H9 (cell line): ENCODE results near the gene GPR45. TPM values are rescaled to one million over a fixed set of nuclear protein-coding genes. Genes with fewer than 3 reads are reported as not detected.

Experiments
- DNase-seq: peaks from one replicate; pipeline ENCODE4 v3.0.0-alpha.2; 2017
- H2AFZ ChIP-seq: one replicate; pipeline ENCODE4 v1.6.1; 2013; ENCODE audit warnings: mild to moderate bottlenecking, low read length, control low read depth, moderate library complexity
- H2AK5ac ChIP-seq: 2 replicates; pipeline ENCODE4 v1.6.1; 2013; ENCODE audit warnings: low read length, control low read depth, mixed read lengths; ENCODE audit not compliant: insufficient read length
- H2BK120ac ChIP-seq: one replicate; pipeline ENCODE4 v1.6.1; 2013; ENCODE audit warnings: low read depth, mild to moderate bottlenecking, low read length, control low read depth, inconsistent platforms; ENCODE audit not compliant: poor library complexity, severe bottlenecking
- H2BK12ac ChIP-seq: 2 replicates; pipeline ENCODE4 v1.6.1; 2013; ENCODE audit warnings: low read length, control low read depth, mixed read lengths, low read depth; ENCODE audit not compliant: insufficient read length
- H2BK15ac ChIP-seq: 2 replicates; pipeline ENCODE4 v1.6.1; 2013; ENCODE audit warnings: low read depth, low read length, control low read depth
- H2BK20ac ChIP-seq: one replicate; pipeline ENCODE4 v1.6.1; 2013; ENCODE audit warnings: low read depth, mild to moderate bottlenecking, low read length, control low read depth, inconsistent platforms; ENCODE audit not compliant: poor library complexity, severe bottlenecking
- H2BK5ac ChIP-seq: 2 replicates; pipeline ENCODE4 v1.6.1; 2013; ENCODE audit warnings: low read length, control low read depth, mixed read lengths; ENCODE audit not compliant: insufficient read length
- H3K14ac ChIP-seq: 2 replicates; pipeline ENCODE4 v1.6.1; 2013; ENCODE audit warnings: low read length, control low read depth; ENCODE audit not compliant: insufficient read depth
- H3K18ac ChIP-seq: 2 replicates; pipeline ENCODE4 v1.6.1; 2013; ENCODE audit warnings: low read depth, mild to moderate bottlenecking, mixed read lengths, low read length, control low read depth; ENCODE audit not compliant: insufficient read length
- H3K23ac ChIP-seq: 2 replicates; pipeline ENCODE4 v1.6.1; 2013; ENCODE audit warnings: low read length, control low read depth, mixed read lengths, low read depth; ENCODE audit not compliant: insufficient read length
- H3K23me2 ChIP-seq: 2 replicates; pipeline ENCODE4 v1.6.1; 2013; ENCODE audit warnings: low read depth, mild to moderate bottlenecking, mixed read lengths, low read length, control low read depth; ENCODE audit not compliant: insufficient read length, poor library complexity, severe bottlenecking
- H3K27ac ChIP-seq: 2 replicates; pipeline ENCODE4 v1.5.1; 2013; ENCODE audit warnings: low read length, control low read depth, mixed read lengths, low read depth; ENCODE audit not compliant: insufficient read length
- H3K27me3 ChIP-seq: 2 replicates; pipeline ENCODE4 v1.6.1; 2013; ENCODE audit warnings: low read length, control low read depth, inconsistent platforms; ENCODE audit not compliant: insufficient read depth
- H3K4ac ChIP-seq: 2 replicates; pipeline ENCODE4 v1.6.1; 2013; ENCODE audit warnings: low read depth, mild to moderate bottlenecking, control low read depth, inconsistent platforms, low read length, moderate library complexity
- H3K4me1 ChIP-seq: 2 replicates; pipeline ENCODE4 v1.6.1; 2013; ENCODE audit warnings: low read length, control low read depth, inconsistent platforms; ENCODE audit not compliant: insufficient read depth
- H3K4me2 ChIP-seq: 2 replicates; pipeline ENCODE4 v1.6.1; 2013; ENCODE audit warnings: low read length, control low read depth, mixed read lengths; ENCODE audit not compliant: insufficient read length, insufficient read depth
- H3K56ac ChIP-seq: 2 replicates; pipeline ENCODE4 v1.6.1; 2013; ENCODE audit warnings: low read depth, mild to moderate bottlenecking, mixed read lengths, low read length, control low read depth; ENCODE audit not compliant: insufficient read length
- H3K79me1 ChIP-seq: 2 replicates; pipeline ENCODE4 v1.6.1; 2013; ENCODE audit warnings: low read depth, mild to moderate bottlenecking, moderate library complexity, low read length, control low read depth, inconsistent platforms; ENCODE audit not compliant: insufficient read depth, poor library complexity, severe bottlenecking
- H3K79me2 ChIP-seq: 2 replicates; pipeline ENCODE4 v1.6.1; 2013; ENCODE audit warnings: low read length, control low read depth, inconsistent platforms; ENCODE audit not compliant: insufficient read depth
- H3K9ac ChIP-seq: 2 replicates; pipeline ENCODE4 v1.6.1; 2013; ENCODE audit warnings: low read length, control low read depth, mixed read lengths; ENCODE audit not compliant: insufficient read length; ENCODE audit errors: extremely low read depth
- H3K9me3 ChIP-seq: one replicate; pipeline ENCODE4 v1.6.1; 2013; ENCODE audit warnings: low read depth, low read length, inconsistent platforms; ENCODE audit not compliant: control insufficient read depth
- H3T11ph ChIP-seq: one replicate; pipeline ENCODE4 v1.6.1; 2013; ENCODE audit warnings: mild to moderate bottlenecking, low read length, control low read depth, inconsistent platforms
- H4K20me1 ChIP-seq: one replicate; pipeline ENCODE4 v1.6.1; 2013; ENCODE audit not compliant: control insufficient read depth, insufficient read length, insufficient read depth
- H4K5ac ChIP-seq: 2 replicates; pipeline ENCODE4 v1.6.1; 2013; ENCODE audit warnings: low read depth, mild to moderate bottlenecking, mixed read lengths, low read length, control low read depth; ENCODE audit not compliant: insufficient read length
- H4K8ac ChIP-seq: replicated peaks from 2 replicates; pipeline ENCODE4 v1.6.1; 2013; ENCODE audit warnings: low read length, control low read depth, mixed read lengths, low read depth; ENCODE audit not compliant: insufficient read length
- H4K91ac ChIP-seq: 2 replicates; pipeline ENCODE4 v1.6.1; 2013; ENCODE audit warnings: low read depth, mild to moderate bottlenecking, moderate library complexity, mixed read lengths, low read length, control low read depth; ENCODE audit not compliant: insufficient read length
- H3K27ac Mint-ChIP-seq, 3 experiments: 2 replicates in 2 of 3; 3 replicates in 1 of 3; pipeline ENCODE4 v1.8.0; 2020 to 2021; ENCODE audit warnings: mixed read lengths in 3 of 3, mild to moderate bottlenecking in 1 of 3, moderate library complexity in 1 of 3
- H3K27me3 Mint-ChIP-seq: 2 replicates; pipeline ENCODE4 v1.8.0; 2021; ENCODE audit warnings: low read depth, mild to moderate bottlenecking, moderate library complexity, mixed read lengths
- H3K36me3 Mint-ChIP-seq, 3 experiments: 2 replicates in 2 of 3; 3 replicates in 1 of 3; pipeline ENCODE4 v1.8.0; 2020 to 2021; ENCODE audit warnings: low read depth in 3 of 3, mixed read lengths in 3 of 3; ENCODE audit not compliant: insufficient read depth in 1 of 3
- H3K4me1 Mint-ChIP-seq, 2 experiments: 2 replicates each; pipeline ENCODE4 v1.8.0; 2020; ENCODE audit warnings: mixed read lengths in 2 of 2
- H3K4me3 Mint-ChIP-seq, 2 experiments: 2 replicates in 1 of 2; 3 replicates in 1 of 2; pipeline ENCODE4 v1.8.0; 2020 to 2021; ENCODE audit warnings: mild to moderate bottlenecking in 2 of 2, mixed read lengths in 2 of 2, moderate library complexity in 1 of 2
- H3K9me3 Mint-ChIP-seq, 2 experiments: 2 replicates in 1 of 2; 3 replicates in 1 of 2; pipeline ENCODE4 v1.8.0; 2020; ENCODE audit warnings: mild to moderate bottlenecking in 2 of 2, mixed read lengths in 2 of 2, moderate library complexity in 1 of 2
- CTCF ChIP-seq: fragments of 200-600 bp; sonication (generic); conservative IDR thresholded peaks from 3 replicates; pipeline ENCODE4 v1.8.0; 2021; ENCODE audit warnings: antibody characterized with exemption, mild to moderate bottlenecking
- WGBS: extraction: QIAGEN DNeasy Blood & Tissue Kit; methylation state at CpG from one replicate; pipeline ENCODE4 v1.1.7; 2013; ENCODE audit warnings: missing lambda C conversion rate, low lambda C conversion rate, mixed read lengths; ENCODE audit not compliant: insufficient read length; ENCODE audit errors: extremely low coverage; 5-methylcytosine and 5-hydroxymethylcytosine counted together
- total RNA-seq: library from RNA; stranded (reverse); gene quantifications from 2 replicates; pipeline ENCODE4 v1.2.1, GENCODE V29; 2021

Gene GPR45
- total RNA-seq, 1 experiment from 2014 or later = not detected

GRCh38 chr2:105262651-105263091, 21.1 kb downstream of the GPR45 start:
- no peak overlapping the region for H3K23ac ChIP-seq
- H3K9ac ChIP-seq = no peak overlapping the region
- H3T11ph ChIP-seq = no peak overlapping the region
- H4K91ac ChIP-seq = no peak overlapping the region
- H2AFZ ChIP-seq = no peak overlapping the region
- no peak overlapping the region for H3K18ac ChIP-seq
- no peaks in the 10 kb centered on the region for H3K79me1 ChIP-seq
- no peak overlapping the region for H2BK20ac ChIP-seq
- H3K9me3 ChIP-seq = no peaks in the 10 kb centered on the region
- Mint-ChIP-seq H3K4me1 (no peaks in the 10 kb centered on the region; a peak in 1 of 4 replicates), H3K4me3 (no peak overlapping the region), H3K27ac (no peak overlapping the region), H3K36me3 (peaks cover 2 to 30% (median 15%) of the 10 kb centered on the region in 3 experiments; a peak in 6 of 7 replicates), H3K27me3 (no peaks in the 10 kb centered on the region; the same call in 1 of the 2 replicates), H3K9me3 (no peaks in the 10 kb centered on the region; a peak in 1 of 5 replicates)
- DNase-seq = no peak
- H4K20me1 ChIP-seq = no peaks in the 10 kb centered on the region
- H3K56ac ChIP-seq = no peak overlapping the region
- no peak overlapping the region for H2BK15ac ChIP-seq
- no peak for TF ChIP-seq CTCF
- H3K23me2 ChIP-seq = no peaks in the 10 kb centered on the region
- H4K5ac ChIP-seq = no peak overlapping the region
- WGBS = no CpG with 5 or more reads among the region's 10 CpGs
- no peaks in the 10 kb centered on the region for H3K79me2 ChIP-seq
- no peak overlapping the region for H3K14ac ChIP-seq
- no peaks in the 10 kb centered on the region for H3K4me1 ChIP-seq
- H2AK5ac ChIP-seq = no peak overlapping the region
- no peak overlapping the region for H2BK12ac ChIP-seq
- no peaks in the 10 kb centered on the region for H3K27me3 ChIP-seq
- H4K8ac ChIP-seq = no peak overlapping the region
- no peak overlapping the region for H3K4me2 ChIP-seq
- no peak overlapping the region for H3K27ac ChIP-seq
- H2BK5ac ChIP-seq = no peak overlapping the region
- no peak overlapping the region for H3K4ac ChIP-seq
- no peak overlapping the region for H2BK120ac ChIP-seq
